Measurements from ENCODE around the gene ZNF460.

Gene ZNF460

GRCh38 chr19:57324992-57325391 is 44.7 kb downstream of the ZNF460 start:
- Histone ChIP-seq H3K36me3 (peaks cover 60% of the 10 kb centered on the region), H3K27me3 (ENCODE audit: insufficient read depth, low read depth, severe bottlenecking) (no peaks in the 10 kb centered on the region), H3K9me3 (ENCODE audit: severe bottlenecking) (no peaks in the 10 kb centered on the region), H3K4me3 (ENCODE audit: low read depth, low read length) (no peak overlapping the region), H3K27ac (no peak overlapping the region)
- no peak for TF ChIP-seq CTCF (IDR thresholded peaks at IDR 0.05; ENCODE audit: low read depth, low read length)
- DNase-seq = no peak

GRCh38 chr19:57327993-57328392 is 47.7 kb downstream of the ZNF460 start:
- Histone ChIP-seq H3K36me3 (peaks cover 61% of the 10 kb centered on the region), H3K27me3 (ENCODE audit: insufficient read depth, low read depth, severe bottlenecking) (no peaks in the 10 kb centered on the region), H3K9me3 (ENCODE audit: severe bottlenecking) (no peaks in the 10 kb centered on the region), H3K27ac (no peak overlapping the region), H3K4me3 (ENCODE audit: low read depth, low read length) (no peak overlapping the region)
- no peak for DNase-seq
- no peak for TF ChIP-seq CTCF (IDR thresholded peaks at IDR 0.05; ENCODE audit: low read depth, low read length)

GRCh38 chr19:57334191-57334590 is 53.9 kb downstream of the ZNF460 start:
- no peak for TF ChIP-seq CTCF (IDR thresholded peaks at IDR 0.05; ENCODE audit: low read depth, low read length)
- no peak for DNase-seq
- Histone ChIP-seq H3K36me3 (peaks cover 9% of the 10 kb centered on the region), H3K9me3 (ENCODE audit: severe bottlenecking) (no peaks in the 10 kb centered on the region), H3K27me3 (ENCODE audit: insufficient read depth, low read depth, severe bottlenecking) (no peaks in the 10 kb centered on the region), H3K27ac (no peak overlapping the region), H3K4me3 (ENCODE audit: low read depth, low read length) (no peak overlapping the region)

GRCh38 chr19:57338877-57339276 is 58.6 kb downstream of the ZNF460 start:
- no peak for DNase-seq
- Histone ChIP-seq H3K9me3 (ENCODE audit: severe bottlenecking) (no peaks in the 10 kb centered on the region), H3K27ac (no peak overlapping the region), H3K4me3 (ENCODE audit: low read depth, low read length) (no peak overlapping the region), H3K36me3 (no peaks in the 10 kb centered on the region), H3K27me3 (ENCODE audit: insufficient read depth, low read depth, severe bottlenecking) (no peaks in the 10 kb centered on the region)
- no peak for TF ChIP-seq CTCF (IDR thresholded peaks at IDR 0.05; ENCODE audit: low read depth, low read length)

- Histone ChIP-seq H3K27ac (no peak overlapping the region), H3K4me3 (ENCODE audit: low read depth, low read length) (no peak overlapping the region), H3K36me3 (no peaks in the 10 kb centered on the region), H3K9me3 (ENCODE audit: severe bottlenecking) (no peaks in the 10 kb centered on the region), H3K27me3 (ENCODE audit: insufficient read depth, low read depth, severe bottlenecking) (no peaks in the 10 kb centered on the region)
- no peak for DNase-seq
- no peak for TF ChIP-seq CTCF (IDR thresholded peaks at IDR 0.05; ENCODE audit: low read depth, low read length)
Measured at GRCh38 chr19:57342582-57342981, 62.3 kb downstream of the ZNF460 start.
